Activated CD4-positive, alpha-beta T cell treated with anti-CD3 and anti-CD28 coated beads, Interleukin-2, amount 50 U/mL, for 1 hour (primary cell): ENCODE measurements around the gene KIF16B.
"Not testable (repeated sequence)": the region's sequence is repeated elsewhere in the genome, so short reads cannot be mapped to it uniquely, and the experiment has no call there.

ENCODE experiments used
- DNase-seq: peaks from one replicate; pipeline ENCODE4 v3.0.0-alpha.2; 2020

Gene KIF16B

GRCh38 chr20:16284385-16285100 is 288.7 kb downstream of the KIF16B start:
- no peak for DNase-seq

GRCh38 chr20:16283978-16284377 is 289.3 kb downstream of the KIF16B start:
- no peak for DNase-seq

GRCh38 chr20:16283307-16283706 is 289.9 kb downstream of the KIF16B start:
- no peak for DNase-seq

GRCh38 chr20:16280219-16280618 is 293.0 kb downstream of the KIF16B start:
- no peak for DNase-seq

DNA sequence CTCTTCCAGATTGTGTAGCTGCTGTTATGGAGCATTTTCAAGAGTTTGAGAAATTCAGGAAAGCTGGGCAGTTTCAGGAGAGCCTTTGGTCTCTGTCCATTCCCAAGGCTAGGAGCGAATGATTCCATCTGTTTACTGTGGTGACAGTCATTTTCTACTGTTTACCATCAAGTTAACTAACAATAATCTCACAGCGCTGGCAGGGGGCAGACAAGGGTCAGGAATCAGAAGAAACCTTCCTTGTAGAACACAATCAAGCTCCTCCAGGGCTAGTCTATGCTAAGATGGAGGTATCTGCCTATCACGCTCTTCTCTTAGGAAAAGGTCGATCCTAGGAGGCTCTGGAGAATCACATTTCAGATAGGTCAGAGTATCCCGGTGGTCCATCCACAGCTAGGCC is 293.9 kb downstream of the KIF16B start:
- no peak for DNase-seq

- no peak for DNase-seq
These were observed 299.3 kb downstream of the KIF16B start for GRCh38 chr20:16273812-16274555.

GRCh38 chr20:16272780-16273360 is 300.4 kb downstream of the KIF16B start:
- DNase-seq: no peak

DNA sequence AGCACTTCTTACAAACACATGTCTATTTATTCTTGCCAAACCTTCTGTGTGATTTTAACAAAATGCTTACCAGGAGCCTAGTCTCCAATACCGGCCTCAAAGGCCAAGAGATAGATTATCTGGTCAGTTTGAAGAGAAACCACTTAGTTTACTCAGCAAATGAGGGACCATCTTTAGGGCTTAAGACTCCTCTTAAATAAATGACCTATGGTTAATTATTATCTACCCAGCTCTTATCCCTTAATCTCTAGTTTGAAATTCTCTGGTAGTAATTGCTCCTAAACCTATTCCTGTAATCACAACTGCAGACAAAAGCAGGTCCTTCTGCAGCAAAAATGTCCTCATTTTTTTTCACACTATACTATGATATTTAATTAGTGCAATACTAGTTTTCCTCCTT is 301.8 kb downstream of the KIF16B start:
- DNase-seq: no peak

DNA sequence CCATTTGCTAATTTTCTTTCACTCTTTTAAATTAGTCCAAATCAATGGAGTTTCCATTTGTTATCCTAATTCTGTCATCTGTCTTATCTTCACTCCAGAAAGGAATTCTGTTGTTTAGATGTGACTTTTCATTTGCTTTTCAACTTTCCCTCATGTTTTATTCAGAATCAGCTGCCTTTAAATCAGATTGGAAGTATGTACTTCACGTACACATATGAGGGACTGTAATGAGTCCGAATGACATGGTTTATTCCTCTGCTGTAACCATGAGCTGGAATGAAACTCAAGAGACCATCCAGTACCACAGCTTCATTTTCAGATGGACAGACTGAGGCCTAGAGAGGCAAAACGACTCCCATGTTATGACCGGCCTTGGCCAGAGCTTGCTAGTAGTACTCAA is 302.3 kb downstream of the KIF16B start:
- DNase-seq: no peak

DNA sequence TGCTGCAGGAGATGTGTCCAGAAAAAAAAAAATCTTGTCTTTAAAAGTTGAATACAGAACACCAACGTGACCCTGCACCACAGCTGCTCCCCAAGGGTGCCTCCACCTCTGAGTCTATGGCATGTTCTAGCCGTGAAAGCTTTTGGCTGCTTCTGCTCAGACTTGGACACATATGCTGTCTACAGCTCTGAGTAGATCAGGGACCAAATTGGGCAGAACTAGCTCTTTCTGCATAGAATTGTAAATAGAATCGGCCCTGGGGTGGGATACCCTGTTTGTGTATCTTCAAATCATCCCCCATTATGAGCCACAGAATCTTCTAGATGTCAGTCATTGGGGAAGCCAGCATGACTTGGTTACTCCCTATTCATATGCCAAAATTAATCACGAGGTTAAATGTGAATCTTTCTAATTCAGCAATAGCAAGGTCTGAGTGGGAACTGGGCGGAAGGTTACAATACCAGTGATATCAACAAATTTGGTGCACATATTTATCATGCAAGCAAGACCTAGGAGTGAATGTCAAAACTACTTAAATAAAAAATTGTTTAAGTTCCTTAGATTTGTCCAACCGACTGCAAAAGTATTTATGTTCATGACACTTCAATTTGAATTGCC is 302.8 kb downstream of the KIF16B start:
- no peak for DNase-seq

DNA sequence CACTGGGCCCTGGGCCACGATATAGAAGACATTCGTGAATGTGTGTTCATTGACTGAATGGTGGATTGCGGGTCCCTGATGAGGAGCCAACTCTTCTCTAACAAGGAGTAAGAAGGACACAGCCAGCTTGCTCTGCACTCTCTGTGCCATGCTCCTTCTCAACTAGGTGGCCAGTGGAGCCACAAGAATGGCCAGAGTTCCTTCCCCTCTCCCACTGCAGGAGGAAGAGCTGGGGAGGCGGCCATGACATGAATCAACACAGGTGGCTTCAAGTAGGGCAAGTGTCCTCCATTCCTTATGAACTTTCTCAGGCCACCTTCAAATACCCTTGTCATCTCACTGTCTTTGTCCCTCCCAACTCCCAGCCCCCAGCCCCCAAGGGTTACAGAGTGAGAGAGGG is 305.7 kb downstream of the KIF16B start:
- DNase-seq: no peak

DNA sequence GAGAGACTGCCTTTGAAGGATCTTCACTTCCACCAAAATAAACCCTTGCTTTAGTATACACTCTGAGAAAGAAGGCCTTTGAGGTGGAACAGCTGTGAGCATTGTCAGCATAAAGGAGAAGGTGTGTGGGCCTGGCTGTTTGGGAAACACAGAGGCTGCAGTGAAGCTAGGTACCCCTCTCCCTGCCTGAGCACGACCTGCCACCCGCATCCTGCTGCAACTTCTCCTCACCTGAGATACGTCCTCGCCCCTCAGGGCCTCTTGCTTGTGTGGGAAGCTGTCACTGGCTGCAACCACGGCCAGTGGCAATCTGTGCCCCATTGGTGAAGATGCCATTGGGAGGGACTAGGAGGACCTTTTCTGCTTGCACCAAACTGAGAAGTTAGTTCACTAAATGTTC is 307.9 kb downstream of the KIF16B start:
- no peak for DNase-seq

DNA sequence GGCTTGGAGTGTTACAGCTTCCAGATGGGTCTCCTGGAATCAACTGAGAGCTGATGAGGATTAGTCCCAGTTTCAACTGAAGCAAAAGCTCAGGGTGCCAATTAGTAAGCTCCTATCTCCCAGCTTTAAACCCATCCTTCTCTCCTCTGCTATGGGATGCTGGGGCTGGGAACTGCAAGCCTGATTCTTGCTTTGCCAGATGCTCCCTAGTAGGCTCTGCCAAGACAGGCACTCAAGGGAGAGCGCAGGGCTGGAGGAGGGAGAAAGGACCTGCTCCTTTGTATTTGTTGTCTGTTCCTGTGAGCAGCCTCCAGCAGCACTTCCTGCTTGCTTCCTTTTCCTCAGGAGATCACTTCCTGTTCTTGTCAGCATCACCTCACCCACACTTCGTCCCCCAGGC is 309.7 kb downstream of the KIF16B start:
- no peak for DNase-seq

DNA sequence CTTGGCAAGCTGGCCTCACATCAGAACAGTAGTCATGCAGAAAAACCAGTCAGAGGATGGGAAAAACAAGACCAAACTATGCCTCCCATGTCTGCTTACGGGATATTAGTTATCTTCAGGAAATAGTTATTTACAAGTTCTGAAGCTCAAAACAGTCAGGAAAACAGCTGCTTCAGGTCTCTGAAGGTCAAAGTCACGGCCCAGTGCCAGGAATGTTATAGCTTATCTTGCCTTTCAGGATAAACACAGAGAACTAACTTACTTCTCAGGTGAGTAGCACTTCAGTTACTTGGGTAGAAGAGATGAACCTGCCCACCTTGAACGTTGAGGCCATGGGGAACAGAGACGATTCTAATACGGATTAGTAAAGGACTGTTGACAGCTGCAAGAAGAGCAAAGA is 310.7 kb downstream of the KIF16B start:
- no peak for DNase-seq

- no peak for DNase-seq
These were observed 311.4 kb downstream of the KIF16B start for GRCh38 chr20:16261733-16262273.

- no peak for DNase-seq
These were observed 312.3 kb downstream of the KIF16B start for GRCh38 chr20:16260911-16261310.

DNA sequence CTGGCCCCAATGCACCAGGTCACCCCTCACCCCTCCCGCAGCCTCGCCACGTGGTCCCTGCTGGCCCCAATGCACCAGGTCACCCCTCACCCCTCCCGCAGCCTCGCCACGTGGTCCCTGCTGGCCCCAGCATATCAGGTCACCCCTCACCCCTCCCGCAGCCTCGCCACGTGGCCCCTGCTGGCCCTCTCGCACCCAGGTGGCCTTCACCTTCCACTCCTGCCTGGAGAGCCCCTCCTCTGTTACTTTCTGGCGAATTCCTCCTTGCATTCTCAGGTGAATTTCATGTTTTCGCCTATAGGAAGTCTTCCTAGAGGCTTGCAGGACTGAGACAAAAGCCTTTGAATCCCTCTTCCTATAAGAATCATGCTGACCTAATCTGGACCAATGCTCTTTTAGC is 313.1 kb downstream of the KIF16B start:
- not testable (repeated sequence) for DNase-seq

DNA sequence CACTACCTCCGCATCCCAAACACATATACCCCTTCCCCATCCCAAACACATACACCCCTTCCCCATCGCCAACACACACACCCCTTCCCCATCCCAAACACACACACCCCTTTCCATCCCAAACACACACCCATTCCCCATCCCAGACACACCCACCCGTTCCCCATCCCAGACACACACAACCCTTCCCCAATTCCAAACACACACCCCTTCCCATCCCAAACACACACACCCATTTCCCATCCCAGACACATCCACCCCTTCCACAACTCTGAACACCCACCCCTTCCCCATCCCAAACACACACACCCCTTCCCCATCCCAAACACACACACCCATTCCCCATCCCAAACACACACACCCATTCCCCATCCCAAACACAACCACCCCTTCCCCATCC is 314.5 kb downstream of the KIF16B start:
- DNase-seq: no peak

DNA sequence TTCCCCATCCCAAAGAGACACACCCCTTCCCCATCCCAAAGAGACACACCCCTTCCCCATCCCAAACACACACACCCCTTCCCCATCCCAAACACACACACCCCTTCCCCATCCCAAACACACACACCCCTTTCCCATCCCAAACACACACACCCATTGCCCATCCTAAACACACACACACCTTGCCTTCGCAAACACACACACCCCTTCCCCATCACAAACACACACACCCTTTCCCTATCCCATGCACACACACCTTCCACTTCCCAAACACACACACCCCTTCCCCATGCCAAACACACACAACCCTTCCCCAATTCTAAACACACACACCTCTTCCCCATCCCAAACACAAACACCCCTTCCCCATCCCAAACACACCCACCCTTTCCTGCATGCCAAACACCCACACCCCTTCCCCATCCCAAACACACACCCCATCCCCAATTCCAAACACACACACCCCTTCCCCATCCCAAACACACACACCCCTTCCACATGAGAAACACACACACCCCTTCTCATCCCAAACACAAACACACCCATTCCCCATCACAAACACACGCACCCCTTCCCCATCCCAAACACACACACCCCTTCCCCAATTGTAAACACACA is 315.3 kb downstream of the KIF16B start:
- DNase-seq: no peak

- DNase-seq: no peak
These were observed 316.2 kb downstream of the KIF16B start for GRCh38 chr20:16257021-16257420.

GRCh38 chr20:16246870-16247269 is 326.4 kb downstream of the KIF16B start:
- no peak for DNase-seq

- DNase-seq: no peak
These were observed 327.0 kb downstream of the KIF16B start for GRCh38 chr20:16246291-16246690.

DNA sequence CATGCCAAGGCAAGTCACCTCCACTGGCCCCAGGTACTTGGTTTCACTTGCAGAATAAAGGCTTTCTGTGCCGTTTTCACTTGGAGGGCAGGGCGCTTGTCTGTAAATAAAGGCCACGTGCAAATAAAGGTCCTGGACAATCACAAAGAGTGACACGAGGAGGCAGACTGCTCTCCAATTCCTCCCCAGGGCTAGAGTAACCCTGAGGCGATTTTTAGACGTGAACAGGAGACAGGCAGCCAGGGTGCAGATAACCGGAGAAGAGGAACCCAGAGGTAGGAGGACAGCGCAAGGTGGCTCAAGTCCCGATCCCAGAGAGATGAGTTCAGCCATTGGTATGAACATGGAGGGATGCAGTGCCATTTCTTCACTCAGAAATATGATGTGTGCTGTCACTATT is 327.4 kb downstream of the KIF16B start:
- no peak for DNase-seq
